Caco-2 (cell line): ENCODE data around the gene SLC25A5. TPM values are rescaled to one million over a fixed set of nuclear protein-coding genes. Genes with fewer than 3 reads are reported as not detected.
A peak's percentile ranks its signal among the peaks of the same experiment; 100 is the strongest.

ENCODE experiments used
- BruUV-seq: library from RNA; stranded (reverse); fragments of 400-500 nt; replicated peaks from 2 replicates; lab custom pipeline; 2021; lab: Mats Ljungman, UMichigan
- CTCF ChIA-PET: fragments of 300-600 bp; sonication (Branson Sonifier 250); formaldehyde crosslinking; loops from one replicate; lab custom pipeline; 2022; ENCODE audit warnings: antibody characterized with exemption; lab: Charles Lee
- POLR2A ChIA-PET: fragments of 300-600 bp; sonication (Branson Sonifier 250); formaldehyde crosslinking; loops from one replicate; lab custom pipeline; 2022; ENCODE audit warnings: antibody characterized with exemption; lab: Charles Lee
- DNase-seq, 2 experiments: peaks; one replicate each; pipeline versions ENCODE4 v3.0.0 to v3.0.0-alpha.2; 2020 to 2022
- H3K27me3 ChIP-seq: replicated peaks from 2 replicates; pipeline ENCODE4 v1.6.0; 2011; ENCODE audit warnings: low read length; ENCODE audit not compliant: control insufficient read depth, insufficient read depth
- H3K36me3 ChIP-seq: 2 replicates; pipeline ENCODE4 v1.5.1; 2011; ENCODE audit warnings: low read length; ENCODE audit not compliant: control insufficient read depth, insufficient read depth
- H3K4me1 ChIP-seq: fragments of 250-450 bp; sonication (Bioruptor Pico); 2 replicates; pipeline ENCODE4 v1.5.1; 2020; ENCODE audit warnings: mild to moderate bottlenecking
- H3K4me3 ChIP-seq: 2 replicates; pipeline ENCODE4 v1.5.1; 2011; ENCODE audit warnings: low read depth, mild to moderate bottlenecking, control low read depth, low read length
- H3K9me3 ChIP-seq: fragments of 250-450 bp; sonication (Bioruptor Pico); 2 replicates; pipeline ENCODE4 v1.5.1; 2020; ENCODE audit warnings: mild to moderate bottlenecking, moderate library complexity
- H3K27ac Mint-ChIP-seq: one replicate; pipeline ENCODE4 v1.8.0; 2022; ENCODE audit warnings: mixed read lengths; ENCODE audit not compliant: unreplicated experiment
- H3K27me3 Mint-ChIP-seq: one replicate; pipeline ENCODE4 v1.8.0; 2022; ENCODE audit warnings: mixed read lengths; ENCODE audit not compliant: insufficient read depth, unreplicated experiment
- H3K36me3 Mint-ChIP-seq: one replicate; pipeline ENCODE4 v1.8.0; 2022; ENCODE audit warnings: mild to moderate bottlenecking, mixed read lengths; ENCODE audit not compliant: insufficient read depth, unreplicated experiment
- H3K4me1 Mint-ChIP-seq: one replicate; pipeline ENCODE4 v1.8.0; 2022; ENCODE audit warnings: low read depth, mixed read lengths; ENCODE audit not compliant: unreplicated experiment
- H3K4me3 Mint-ChIP-seq: one replicate; pipeline ENCODE4 v1.8.0; 2022; ENCODE audit warnings: mild to moderate bottlenecking, moderate library complexity, mixed read lengths; ENCODE audit not compliant: unreplicated experiment
- H3K9me3 Mint-ChIP-seq: one replicate; pipeline ENCODE4 v1.8.0; 2022; ENCODE audit warnings: mixed read lengths; ENCODE audit not compliant: unreplicated experiment
- CTCF ChIP-seq, 2 experiments: fragments of 200-600 bp in 1 of 2; IDR thresholded peaks; 1 replicate in 1 of 2; 2 replicates in 1 of 2; pipeline versions ENCODE4 v1.5.1 to v1.8.0; 2011 to 2022; ENCODE audit warnings: antibody characterized with exemption in 1 of 2, control low read depth in 1 of 2, inconsistent platforms in 1 of 2, low read depth in 1 of 2, low read length in 1 of 2, mild to moderate bottlenecking in 1 of 2, moderate library complexity in 1 of 2; ENCODE audit not compliant: insufficient read depth in 1 of 2, severe bottlenecking in 1 of 2, unreplicated experiment in 1 of 2
- intact Hi-C: fragments of 100-400 bp; cut with micrococcal nuclease; formaldehyde crosslinking; loops from one replicate; pipeline ENCODE4 v1.10.0; 2022; ENCODE audit not compliant: unreplicated experiment
- total RNA-seq: library from RNA; stranded (reverse); gene quantifications from 2 replicates; pipeline ENCODE4 v1.2.3, GENCODE V29; 2022

Gene SLC25A5
- total RNA-seq, 1 experiment from 2014 or later, result 416 TPM

GRCh38 chrX:119467433-119467832, 811 bp upstream of the SLC25A5 start:
- Histone ChIP-seq H3K27me3 (no peaks in the 10 kb centered on the region), H3K9me3 (no peaks in the 10 kb centered on the region), H3K4me3 (no peak overlapping the region; the same call in 1 of the 2 replicates), H3K4me1 (no peaks in the 10 kb centered on the region; the same call in 1 of the 2 replicates), H3K36me3 (no peaks in the 10 kb centered on the region; the same call in 1 of the 2 replicates)
- no peak overlapping the region for H3K4me3 Mint-ChIP-seq
- DNase-seq, result no peak
- H3K4me1 Mint-ChIP-seq, result no peaks in the 10 kb centered on the region
- H3K36me3 Mint-ChIP-seq, result peaks cover 42% of the 10 kb centered on the region
- TF ChIP-seq CTCF (IDR thresholded peaks at IDR 0.05; ENCODE audit: insufficient read depth in 1 of 2, low read depth in 1 of 2, low read length in 1 of 2, severe bottlenecking in 1 of 2, unreplicated experiment in 1 of 2), result no peak
- BruUV-seq, result no TSS peak
- ChIA-PET POLR2A (interaction anchor here (0.6 to 2.0 kb wide), 3 partner anchors 11 to 12 kb away, joined by 3 to 28 read pairs (median 3); no protein-coding TSS in a partner anchor), CTCF (no interaction called here)
- intact Hi-C loops, result loop anchor here (1.0 kb wide), 1 partner anchor 48 kb away; no protein-coding TSS in a partner anchor
- H3K27ac Mint-ChIP-seq, result no peak overlapping the region
- H3K9me3 Mint-ChIP-seq, result no peaks in the 10 kb centered on the region
- no peaks in the 10 kb centered on the region for H3K27me3 Mint-ChIP-seq

GRCh38 chrX:119468551-119469312, 488 bp downstream of the SLC25A5 start:
- Mint-ChIP-seq H3K27me3 (no peaks in the 10 kb centered on the region), H3K4me3 (peak overlapping the region; percentile 93), H3K9me3 (no peaks in the 10 kb centered on the region), H3K4me1 (no peaks in the 10 kb centered on the region), H3K36me3 (peaks cover 46% of the 10 kb centered on the region), H3K27ac (peak overlapping the region; percentile 94)
- Histone ChIP-seq H3K9me3 (no peaks in the 10 kb centered on the region), H3K36me3 (no peaks in the 10 kb centered on the region; the same call in 1 of the 2 replicates), H3K4me3 (peak overlapping the region; percentile 91), H3K4me1 (no peaks in the 10 kb centered on the region; the same call in 1 of the 2 replicates), H3K27me3 (no peaks in the 10 kb centered on the region)
- peak; percentile 47 to 65 for TF ChIP-seq CTCF (IDR thresholded peaks at IDR 0.05; ENCODE audit: insufficient read depth in 1 of 2, low read depth in 1 of 2, low read length in 1 of 2, severe bottlenecking in 1 of 2, unreplicated experiment in 1 of 2)
- ChIA-PET CTCF (interaction anchor here (0.6 to 2.3 kb wide), 8 partner anchors 9 to 76 kb away, joined by 3 to 27 read pairs (median 6); no protein-coding TSS in a partner anchor), POLR2A (interaction anchor here (0.5 to 2.0 kb wide), 5 partner anchors 9 to 322 kb away, joined by 3 to 28 read pairs (median 5); partner anchors contain the start of gene RPL39)
- BruUV-seq, result no TSS peak
- peak; percentile 79 to 89 for DNase-seq
- intact Hi-C loops, result loop anchor here (1.0 to 2.0 kb wide), 3 partner anchors 10 to 44 kb away; no protein-coding TSS in a partner anchor

DNA sequence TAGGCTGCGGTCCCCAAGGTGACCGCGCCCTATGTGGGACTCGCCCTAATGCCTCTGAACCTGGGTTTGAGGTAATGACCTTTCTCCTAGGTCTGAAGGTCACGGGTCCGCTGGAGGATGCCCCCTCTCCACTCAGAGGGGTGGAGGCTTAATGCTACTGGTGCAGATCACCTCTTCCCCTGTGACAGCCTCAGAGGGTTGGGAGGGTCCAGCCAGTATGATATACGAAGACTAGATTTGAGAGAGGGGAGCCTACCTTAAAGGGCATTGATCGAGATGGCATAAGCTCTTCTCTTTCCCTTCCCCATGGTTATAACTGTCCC, 1.0 kb downstream of the SLC25A5 start:
- H3K27ac Mint-ChIP-seq, result peak overlapping the region; percentile 94
- peaks cover 46% of the 10 kb centered on the region for H3K36me3 Mint-ChIP-seq
- TF ChIP-seq CTCF (IDR thresholded peaks at IDR 0.05; ENCODE audit: insufficient read depth in 1 of 2, low read depth in 1 of 2, low read length in 1 of 2, severe bottlenecking in 1 of 2, unreplicated experiment in 1 of 2), result no peak
- Histone ChIP-seq H3K27me3 (no peaks in the 10 kb centered on the region), H3K4me3 (peak overlapping the region; percentile 58), H3K9me3 (no peaks in the 10 kb centered on the region), H3K4me1 (no peaks in the 10 kb centered on the region; the same call in 1 of the 2 replicates), H3K36me3 (no peaks in the 10 kb centered on the region; the same call in 1 of the 2 replicates)
- CTCF ChIA-PET, result interaction anchor here (1.0 to 2.3 kb wide), 6 partner anchors 9 to 47 kb away, joined by 3 to 27 read pairs (median 9); no protein-coding TSS in a partner anchor
- H3K27me3 Mint-ChIP-seq, result no peaks in the 10 kb centered on the region
- POLR2A ChIA-PET, result interaction anchor here (0.5 to 2.0 kb wide), 4 partner anchors 9 to 151 kb away, joined by 3 to 28 read pairs (median 8); no protein-coding TSS in a partner anchor
- H3K4me1 Mint-ChIP-seq, result no peaks in the 10 kb centered on the region
- peak overlapping the region; percentile 93 for H3K4me3 Mint-ChIP-seq
- no peaks in the 10 kb centered on the region for H3K9me3 Mint-ChIP-seq
- DNase-seq, result no peak
- BruUV-seq, result no TSS peak
- intact Hi-C loops, result loop anchor here (1.0 to 2.0 kb wide), 3 partner anchors 9 to 43 kb away; no protein-coding TSS in a partner anchor
